GM19193 (cell line): ENCODE measurements around the gene TCF12.

Experiments used
- POLR2A ChIP-seq: IDR thresholded peaks from 4 replicates; pipeline ENCODE4 v1.6.1; 2011; ENCODE audit not compliant: insufficient read depth, insufficient read length; ENCODE audit errors: extremely low read depth

Gene TCF12

GRCh38 chr15:57263520-57263919 lies 345.1 kb downstream of the TCF12 start:
- no peak for TF ChIP-seq POLR2A

GRCh38 chr15:57272771-57273357 lies 354.4 kb downstream of the TCF12 start:
- TF ChIP-seq POLR2A, result no peak

DNA sequence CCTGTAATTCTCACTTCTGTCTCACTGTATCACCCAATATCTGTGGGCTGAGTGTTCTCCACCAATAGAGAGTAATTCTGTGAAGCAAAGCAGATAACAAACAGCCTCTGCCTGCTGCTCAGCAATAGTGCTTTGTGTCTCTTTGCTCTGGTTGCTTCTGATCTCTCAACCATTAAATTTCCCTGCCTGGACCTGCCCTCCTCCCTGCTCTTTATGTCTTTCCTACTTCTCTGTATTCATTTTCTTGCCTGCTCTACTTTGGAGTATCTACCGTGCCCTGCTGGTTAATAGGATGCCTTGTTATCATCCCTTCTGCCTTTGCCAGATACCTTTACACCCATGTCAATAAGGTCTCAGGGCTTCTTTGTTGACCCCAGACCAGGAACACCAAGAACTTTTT lies 355.0 kb downstream of the TCF12 start:
- TF ChIP-seq POLR2A, result no peak

- TF ChIP-seq POLR2A, result no peak
Observed at GRCh38 chr15:57278439-57278838, 360.0 kb downstream of the TCF12 start.

- no peak for TF ChIP-seq POLR2A
Observed at GRCh38 chr15:57280464-57280863, 362.0 kb downstream of the TCF12 start.

GRCh38 chr15:57281321-57281720 lies 362.9 kb downstream of the TCF12 start:
- TF ChIP-seq POLR2A, result peak; percentile 26

DNA sequence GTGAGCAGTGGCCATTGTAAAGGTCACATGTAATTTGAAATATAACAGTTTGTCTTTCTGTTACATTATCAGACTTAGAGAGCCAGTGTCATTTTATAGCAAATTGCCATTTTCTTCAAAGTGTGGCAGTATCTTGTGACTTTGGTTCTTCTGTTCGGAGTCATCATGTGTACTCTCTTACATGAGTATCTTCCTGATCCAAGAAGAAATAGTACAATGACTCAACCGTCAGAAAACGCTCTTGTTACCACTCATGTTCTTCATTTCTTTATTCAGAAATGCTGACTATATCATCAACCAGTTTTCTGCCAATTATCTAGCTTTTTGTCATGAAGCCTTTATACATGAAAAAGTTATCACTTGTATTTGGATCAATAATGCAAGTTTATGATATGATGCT lies 364.2 kb downstream of the TCF12 start:
- TF ChIP-seq POLR2A, result no peak

- TF ChIP-seq POLR2A, result no peak
Observed at GRCh38 chr15:57283774-57284503, 365.5 kb downstream of the TCF12 start.

GRCh38 chr15:57284535-57284934 lies 366.1 kb downstream of the TCF12 start:
- no peak for TF ChIP-seq POLR2A

DNA sequence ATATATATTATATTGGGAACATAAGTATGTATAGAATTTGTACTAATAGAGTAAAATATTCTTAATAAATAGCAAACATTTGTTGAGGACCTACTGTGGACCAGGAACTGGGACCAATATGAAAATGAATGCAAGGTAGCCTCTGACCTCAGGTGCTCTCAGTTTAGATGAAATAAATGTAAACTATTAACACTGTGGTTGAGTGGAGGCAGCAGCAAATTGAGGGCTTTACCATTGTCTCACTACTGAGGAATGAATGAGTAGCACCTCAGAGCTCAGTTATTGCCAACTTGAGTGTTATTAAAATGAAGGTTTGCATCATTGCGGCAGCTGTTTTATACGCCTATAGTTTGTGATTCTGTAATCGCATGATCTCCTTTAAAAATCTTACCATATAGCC lies 366.9 kb downstream of the TCF12 start:
- no peak for TF ChIP-seq POLR2A

GRCh38 chr15:57286446-57287122 lies 368.1 kb downstream of the TCF12 start:
- TF ChIP-seq POLR2A, result no peak

DNA sequence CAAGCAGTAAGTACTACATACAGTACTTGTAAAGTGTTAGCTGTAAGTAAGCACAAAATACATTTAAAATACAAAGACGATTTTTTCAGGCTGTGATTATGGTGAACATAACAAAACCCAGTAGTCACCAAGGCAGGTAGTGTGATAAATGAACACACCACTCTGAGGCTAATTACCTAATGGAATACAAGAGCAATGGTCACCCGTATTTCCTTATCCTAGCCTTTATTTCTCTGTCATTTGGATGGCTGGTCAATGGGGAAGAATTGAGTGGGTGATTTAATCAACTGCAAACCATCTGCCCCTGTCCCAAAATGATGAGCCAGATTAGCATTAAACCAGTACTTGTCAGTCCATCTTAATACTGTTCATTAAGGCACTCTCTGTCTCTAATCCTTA lies 368.7 kb downstream of the TCF12 start:
- TF ChIP-seq POLR2A, result no peak

DNA sequence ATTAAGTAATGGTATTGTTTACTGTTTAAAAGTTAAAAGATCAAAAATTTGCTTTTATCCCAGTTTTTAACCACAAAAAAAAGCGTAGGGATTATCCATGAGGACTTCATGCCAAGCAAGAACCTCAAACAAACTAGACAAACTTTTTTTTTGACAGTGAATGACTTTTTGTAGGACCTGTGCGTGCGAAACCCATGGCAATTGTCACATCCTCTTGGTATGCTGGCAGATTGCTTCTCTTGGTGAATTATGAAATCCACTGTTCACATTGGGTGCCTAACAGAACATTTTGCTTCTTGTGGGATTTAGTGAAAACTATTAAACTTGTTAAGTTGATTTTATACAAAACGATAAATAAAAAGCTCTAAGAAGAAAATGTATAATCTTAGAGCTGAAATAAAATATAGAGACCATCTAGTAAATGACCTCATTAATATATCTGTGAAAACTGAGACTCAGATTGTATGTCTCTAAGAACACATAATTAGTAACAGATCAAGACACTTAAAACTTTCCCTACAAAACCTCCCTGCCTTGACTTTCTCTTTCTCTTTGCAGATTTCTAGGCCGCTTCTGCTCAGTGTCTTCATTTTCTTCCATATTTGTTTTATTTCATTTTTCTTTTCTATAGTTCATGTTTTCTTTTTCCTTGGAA lies 370.6 kb downstream of the TCF12 start:
- no peak for TF ChIP-seq POLR2A

DNA sequence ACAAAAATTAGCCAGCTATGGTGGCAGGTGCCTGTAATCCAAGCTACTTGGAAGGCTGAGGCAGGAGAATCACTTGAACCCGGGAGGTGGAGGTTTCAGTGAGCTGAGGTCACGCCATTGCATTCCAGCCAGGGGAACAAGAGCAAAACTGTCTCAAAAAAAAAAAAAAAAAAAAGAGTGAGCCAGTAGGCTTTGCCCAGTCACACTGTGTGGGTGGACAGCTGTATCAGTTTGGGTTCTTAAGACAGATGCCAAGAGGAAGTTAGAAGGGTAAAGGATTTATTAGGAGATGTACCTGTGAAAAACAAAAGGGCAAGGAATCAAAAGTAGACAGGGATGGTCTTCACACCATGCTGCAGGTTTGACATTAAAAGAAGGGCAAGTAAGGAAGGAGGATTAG lies 371.7 kb downstream of the TCF12 start:
- no peak for TF ChIP-seq POLR2A

DNA sequence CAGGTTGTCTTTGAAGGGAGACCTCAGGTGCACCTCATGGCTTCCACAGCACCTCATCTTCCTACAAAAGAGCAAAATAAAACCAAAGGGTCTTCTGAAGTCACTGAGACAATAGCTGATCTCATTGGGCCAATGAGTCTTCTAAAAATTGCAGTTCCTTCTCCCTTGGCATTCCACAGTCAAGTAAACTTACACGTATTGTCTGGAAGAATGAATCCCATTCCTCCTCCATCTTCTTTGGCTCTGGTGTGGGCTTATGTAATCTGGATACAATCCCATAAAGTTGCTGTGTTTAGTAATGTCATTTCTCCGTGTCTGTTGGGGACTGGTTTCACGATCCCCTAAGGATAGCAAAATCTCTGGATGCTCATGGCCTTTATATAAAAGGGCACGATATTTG lies 372.4 kb downstream of the TCF12 start:
- TF ChIP-seq POLR2A, result no peak
